Osteoblast (primary cell): ENCODE measurements around the gene CPLANE2. TPM values are rescaled to one million over a fixed set of nuclear protein-coding genes. Genes with fewer than 3 reads are reported as not detected.

Experiments
- DNase-seq: peaks from one replicate; pipeline ENCODE4 v3.0.0; 2011; ENCODE audit warnings: low spot score, mixed read lengths; ENCODE audit not compliant: insufficient read length; ENCODE audit errors: missing footprints
- H2AFZ ChIP-seq: 2 replicates; pipeline ENCODE4 v1.6.0; 2011; ENCODE audit warnings: mild to moderate bottlenecking, low read length
- H3K27ac ChIP-seq: 2 replicates; pipeline ENCODE4 v1.5.1; 2011; ENCODE audit warnings: mild to moderate bottlenecking, low read depth, low read length, moderate library complexity
- H3K27me3 ChIP-seq: 2 replicates; pipeline ENCODE4 v1.6.0; 2012; ENCODE audit warnings: mild to moderate bottlenecking, control low read depth, inconsistent platforms, low read length, moderate library complexity; ENCODE audit not compliant: insufficient read depth
- H3K36me3 ChIP-seq: 2 replicates; pipeline ENCODE4 v1.5.1; 2011; ENCODE audit warnings: mild to moderate bottlenecking, low read length, control low read depth, moderate library complexity; ENCODE audit not compliant: insufficient read depth
- H3K4me1 ChIP-seq: 2 replicates; pipeline ENCODE4 v1.5.1; 2011; ENCODE audit warnings: mild to moderate bottlenecking, low read length, control low read depth, moderate library complexity; ENCODE audit not compliant: insufficient read depth
- H3K4me2 ChIP-seq: 2 replicates; pipeline ENCODE4 v1.6.0; 2011; ENCODE audit warnings: mild to moderate bottlenecking, low read length; ENCODE audit not compliant: insufficient read depth
- H3K4me3 ChIP-seq: fragments of 200-600 bp; sonication (generic); 3 replicates; pipeline ENCODE4 v1.5.1; 2012; ENCODE audit warnings: mild to moderate bottlenecking, low read length, inconsistent platforms; ENCODE audit not compliant: insufficient read depth
- H3K79me2 ChIP-seq: 2 replicates; pipeline ENCODE4 v1.6.0; 2012; ENCODE audit warnings: mild to moderate bottlenecking, low read length, control low read depth, inconsistent platforms; ENCODE audit not compliant: insufficient read depth
- H3K9me3 ChIP-seq: 2 replicates; pipeline ENCODE4 v1.5.1; 2011; ENCODE audit warnings: low read depth, low read length, control low read depth
- H4K20me1 ChIP-seq: 2 replicates; pipeline ENCODE4 v1.6.0; 2012; ENCODE audit warnings: mild to moderate bottlenecking, low read length, control low read depth; ENCODE audit not compliant: insufficient read depth
- total RNA-seq: library from RNA; depleted of rRNA; stranded (reverse); fragments of >200 nt; gene quantifications from 2 replicates; pipeline ENCODE4 v1.2.3, GENCODE V29; 2012
- TF ChIP-seq, protein P1 (sequence below): IDR thresholded peaks from 2 replicates; pipeline ENCODE4 v1.5.1; 2011; ENCODE audit warnings: mild to moderate bottlenecking, low read depth, low read length, moderate library complexity; ENCODE audit errors: extremely low read depth

CPLANE2 gene
- total RNA-seq, 1 donor: 14.1 TPM

DNA sequence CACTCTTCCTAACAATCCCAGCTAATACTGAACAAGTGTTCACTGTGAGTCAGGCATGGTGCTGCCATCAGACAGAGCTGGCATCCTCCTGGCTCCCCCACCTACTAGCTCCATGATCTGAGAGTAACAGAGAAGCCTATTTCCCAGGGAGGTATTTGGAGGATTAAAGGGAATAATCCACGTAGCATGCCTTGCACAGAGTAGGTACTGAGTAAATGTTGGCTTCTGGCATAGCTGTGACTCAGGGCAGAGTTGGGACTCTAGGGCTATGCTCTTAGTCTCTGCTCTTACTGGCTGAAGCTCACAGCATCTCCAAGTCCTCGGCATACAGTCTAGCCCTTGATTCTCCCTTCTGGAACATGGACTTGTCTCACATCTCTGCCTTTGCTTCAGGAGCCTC lies 32.8 kb downstream of the CPLANE2 start:
- Histone ChIP-seq H3K4me2 (no peak overlapping the region), H3K4me3 (no peak overlapping the region), H3K4me1 (peaks cover 8% of the 10 kb centered on the region), H2AFZ (no peak overlapping the region), H3K27ac (no peak overlapping the region), H3K79me2 (no peaks in the 10 kb centered on the region), H3K27me3 (no peaks in the 10 kb centered on the region), H3K9me3 (no peaks in the 10 kb centered on the region), H4K20me1 (no peaks in the 10 kb centered on the region), H3K36me3 (no peaks in the 10 kb centered on the region)
- DNase-seq: peak; percentile 64
- TF ChIP-seq, protein P1, sequence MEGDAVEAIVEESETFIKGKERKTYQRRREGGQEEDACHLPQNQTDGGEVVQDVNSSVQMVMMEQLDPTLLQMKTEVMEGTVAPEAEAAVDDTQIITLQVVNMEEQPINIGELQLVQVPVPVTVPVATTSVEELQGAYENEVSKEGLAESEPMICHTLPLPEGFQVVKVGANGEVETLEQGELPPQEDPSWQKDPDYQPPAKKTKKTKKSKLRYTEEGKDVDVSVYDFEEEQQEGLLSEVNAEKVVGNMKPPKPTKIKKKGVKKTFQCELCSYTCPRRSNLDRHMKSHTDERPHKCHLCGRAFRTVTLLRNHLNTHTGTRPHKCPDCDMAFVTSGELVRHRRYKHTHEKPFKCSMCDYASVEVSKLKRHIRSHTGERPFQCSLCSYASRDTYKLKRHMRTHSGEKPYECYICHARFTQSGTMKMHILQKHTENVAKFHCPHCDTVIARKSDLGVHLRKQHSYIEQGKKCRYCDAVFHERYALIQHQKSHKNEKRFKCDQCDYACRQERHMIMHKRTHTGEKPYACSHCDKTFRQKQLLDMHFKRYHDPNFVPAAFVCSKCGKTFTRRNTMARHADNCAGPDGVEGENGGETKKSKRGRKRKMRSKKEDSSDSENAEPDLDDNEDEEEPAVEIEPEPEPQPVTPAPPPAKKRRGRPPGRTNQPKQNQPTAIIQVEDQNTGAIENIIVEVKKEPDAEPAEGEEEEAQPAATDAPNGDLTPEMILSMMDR: no peak

DNA sequence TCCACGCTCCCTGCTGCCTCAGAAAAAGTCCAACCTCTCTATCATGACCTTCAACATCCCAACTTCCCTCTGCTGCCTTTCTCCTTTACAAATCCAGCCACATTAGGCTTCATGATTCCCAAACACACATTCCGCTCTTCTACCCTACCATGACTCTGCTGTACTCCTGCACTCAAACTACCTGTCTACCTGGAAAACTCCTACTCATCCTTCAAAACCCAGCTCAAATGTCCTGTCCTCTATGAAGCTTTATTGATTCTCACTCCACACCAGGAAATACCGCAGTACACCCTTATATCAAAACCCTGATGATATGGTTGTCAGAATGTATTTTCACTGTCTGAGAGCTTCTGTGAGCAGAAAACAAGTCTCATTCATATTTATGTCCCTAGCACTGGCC lies 33.4 kb downstream of the CPLANE2 start:
- Histone ChIP-seq H3K36me3 (no peaks in the 10 kb centered on the region), H3K9me3 (no peaks in the 10 kb centered on the region), H3K4me3 (no peak overlapping the region), H3K27me3 (no peaks in the 10 kb centered on the region), H4K20me1 (no peaks in the 10 kb centered on the region), H2AFZ (no peak overlapping the region), H3K27ac (no peak overlapping the region), H3K4me1 (peaks cover 8% of the 10 kb centered on the region), H3K79me2 (no peaks in the 10 kb centered on the region), H3K4me2 (no peak overlapping the region)
- TF ChIP-seq, protein P1: no peak
- peak; percentile 27 for DNase-seq

DNA sequence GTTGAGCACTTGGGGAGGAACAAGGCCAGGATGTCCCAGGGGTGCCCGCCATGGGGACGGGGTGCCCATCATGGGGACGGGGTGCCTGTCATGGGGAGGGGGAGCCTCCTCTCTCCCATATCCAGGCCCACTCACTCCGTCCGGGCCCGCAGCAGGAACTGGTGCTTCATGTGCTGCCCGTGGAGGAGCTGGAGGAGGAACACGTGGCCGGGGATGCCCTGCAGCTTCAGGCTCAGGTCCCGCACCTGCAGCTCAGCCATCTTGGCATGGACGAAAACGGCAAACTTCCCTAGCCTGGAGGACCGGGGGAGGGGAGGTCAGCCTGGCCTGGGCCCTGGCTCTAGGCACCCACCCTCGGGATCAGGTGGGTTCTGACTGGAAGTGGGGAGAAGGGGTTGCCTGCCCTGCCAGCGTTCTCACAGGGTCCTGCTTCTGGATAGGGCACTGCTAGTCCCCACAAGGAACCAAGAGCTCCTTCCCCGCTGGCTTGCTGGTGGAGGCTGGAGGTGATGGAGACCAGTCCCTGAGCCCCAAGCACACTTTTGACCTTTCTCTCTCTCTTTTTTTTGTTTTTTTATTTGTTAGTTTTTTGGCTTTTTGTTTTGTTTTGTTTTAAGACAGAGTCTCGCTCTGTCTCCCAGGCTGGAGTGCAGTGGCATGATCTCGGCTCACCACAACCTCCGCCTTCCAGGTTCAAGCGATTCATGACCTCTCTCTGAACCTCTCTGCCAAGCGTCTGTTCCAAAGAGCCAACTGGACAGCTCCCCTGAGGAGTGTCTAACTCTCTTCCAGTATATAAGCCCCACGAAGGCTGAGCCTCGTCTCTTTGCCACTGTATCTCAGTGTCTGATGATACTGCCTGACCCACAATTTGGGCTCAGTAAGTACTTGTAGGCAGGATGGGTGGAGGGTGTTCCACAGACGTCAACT lies 34.4 kb downstream of the CPLANE2 start:
- Histone ChIP-seq H3K9me3 (no peaks in the 10 kb centered on the region), H3K79me2 (no peaks in the 10 kb centered on the region), H2AFZ (no peak overlapping the region), H3K27me3 (no peaks in the 10 kb centered on the region), H3K4me2 (no peak overlapping the region), H4K20me1 (no peaks in the 10 kb centered on the region), H3K36me3 (no peaks in the 10 kb centered on the region), H3K27ac (no peak overlapping the region), H3K4me1 (peaks cover 8% of the 10 kb centered on the region), H3K4me3 (no peak overlapping the region)
- TF ChIP-seq, protein P1: no peak
- peak; percentile 39 for DNase-seq

DNA sequence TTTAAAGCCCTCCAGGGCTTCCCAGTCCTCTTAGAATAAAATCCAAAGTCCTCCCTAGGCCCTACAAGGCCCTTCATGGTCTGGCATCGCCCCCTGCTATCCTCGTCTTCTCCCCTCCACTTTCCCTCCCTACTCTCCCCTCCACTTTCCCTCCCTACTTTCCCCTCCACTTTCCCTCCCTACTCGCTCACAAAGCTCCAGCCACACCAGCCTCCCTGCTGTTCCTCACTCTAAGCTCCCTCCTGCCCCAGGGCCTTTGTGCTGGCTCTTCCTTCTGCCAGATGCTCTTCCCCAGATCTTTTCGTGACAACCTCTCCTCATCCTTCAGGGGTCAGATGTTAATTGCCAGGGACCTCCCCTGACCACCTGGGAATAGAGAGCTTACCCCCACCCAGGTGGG lies 37.3 kb downstream of the CPLANE2 start:
- no peaks in the 10 kb centered on the region for H3K9me3 ChIP-seq
- TF ChIP-seq, protein P1: no peak
- no peak overlapping the region for H2AFZ ChIP-seq
- no peaks in the 10 kb centered on the region for H4K20me1 ChIP-seq
- H3K4me3 ChIP-seq: no peak overlapping the region
- H3K4me1 ChIP-seq: no peaks in the 10 kb centered on the region
- no peak for DNase-seq
- no peak overlapping the region for H3K27ac ChIP-seq
- no peak overlapping the region for H3K4me2 ChIP-seq
- H3K79me2 ChIP-seq: no peaks in the 10 kb centered on the region
- no peaks in the 10 kb centered on the region for H3K27me3 ChIP-seq
- H3K36me3 ChIP-seq: no peaks in the 10 kb centered on the region
